ENCODE measurements around the gene NES.

Gene NES

GRCh38 chr1:156677616-156678596 lies 699 bp upstream of the NES start:
- DNase-seq, result peak; percentile 46

- DNase-seq, result no peak
These were observed 940 bp downstream of the NES start for GRCh38 chr1:156676114-156676819.

GRCh38 chr1:156675210-156676113 lies 1.7 kb downstream of the NES start:
- DNase-seq, result no peak

- no peak for DNase-seq
These were observed 3.7 kb downstream of the NES start for GRCh38 chr1:156673387-156674121.

GRCh38 chr1:156671804-156672203 lies 5.4 kb downstream of the NES start:
- no peak for DNase-seq

GRCh38 chr1:156670791-156671190 lies 6.4 kb downstream of the NES start:
- no peak for DNase-seq

- no peak for DNase-seq
These were observed 6.8 kb downstream of the NES start for GRCh38 chr1:156670359-156670758.

GRCh38 chr1:156669794-156670193 lies 7.4 kb downstream of the NES start:
- DNase-seq, result no peak

GRCh38 chr1:156668801-156669637 lies 8.2 kb downstream of the NES start:
- no peak for DNase-seq

GRCh38 chr1:156667968-156668709 lies 9.1 kb downstream of the NES start:
- DNase-seq, result no peak

GRCh38 chr1:156667610-156667967 lies 9.6 kb downstream of the NES start:
- no peak for DNase-seq

- no peak for DNase-seq
These were observed 10.2 kb downstream of the NES start for GRCh38 chr1:156666862-156667609.

GRCh38 chr1:156665539-156665938 lies 11.7 kb downstream of the NES start:
- no peak for DNase-seq

- no peak for DNase-seq
These were observed 12.3 kb downstream of the NES start for GRCh38 chr1:156664767-156665411.

- no peak for DNase-seq
These were observed 13.0 kb downstream of the NES start for GRCh38 chr1:156664046-156664766.

- no peak for DNase-seq
These were observed 14.0 kb downstream of the NES start for GRCh38 chr1:156663178-156663577.

GRCh38 chr1:156662800-156663055 lies 14.5 kb downstream of the NES start:
- no peak for DNase-seq

GRCh38 chr1:156662005-156662799 lies 15.0 kb downstream of the NES start:
- DNase-seq, result no peak

All from CD4-positive, alpha-beta T cell treated with Interleukin-12 subunit alpha and Interleukin-12 subunit beta, for 1 hour (primary cell).